Astrocyte (in vitro differentiated cells and primary cell): ENCODE data around the gene KRT9. TPM values are rescaled to one million over a fixed set of nuclear protein-coding genes. Genes with fewer than 3 reads are reported as not detected.

Source experiments
- DNase-seq: peaks from one replicate; pipeline ENCODE4 v3.0.0-alpha.2; 2010; ENCODE audit warnings: low read depth
- FAIRE-seq: peaks from 2 replicates; lab custom pipeline; 2011; peaks lifted over from hg19 to GRCh38; lab: Jason Lieb, UNC
- H2AFZ ChIP-seq: 2 replicates; pipeline ENCODE4 v1.6.0; 2012; ENCODE audit warnings: low read depth, low read length, inconsistent platforms
- H3K27ac ChIP-seq: 2 replicates; pipeline ENCODE4 v1.5.1; 2011; ENCODE audit warnings: low read depth, low read length, inconsistent platforms
- H3K27me3 ChIP-seq: 2 replicates; pipeline ENCODE4 v1.6.0; 2011; ENCODE audit warnings: low read length, inconsistent platforms; ENCODE audit not compliant: insufficient read depth
- H3K36me3 ChIP-seq: 2 replicates; pipeline ENCODE4 v1.5.1; 2011; ENCODE audit warnings: low read length, inconsistent platforms; ENCODE audit not compliant: insufficient read depth
- H3K4me1 ChIP-seq: 2 replicates; pipeline ENCODE4 v1.5.1; 2011; ENCODE audit warnings: low read length, inconsistent platforms; ENCODE audit not compliant: insufficient read depth
- H3K4me2 ChIP-seq: 2 replicates; pipeline ENCODE4 v1.6.0; 2012; ENCODE audit warnings: low read length, inconsistent platforms
- H3K4me3 ChIP-seq: 2 replicates; pipeline ENCODE4 v1.5.1; 2011; ENCODE audit warnings: low read depth, mild to moderate bottlenecking, low read length, inconsistent platforms; ENCODE audit not compliant: insufficient read depth
- H3K79me2 ChIP-seq: 2 replicates; pipeline ENCODE4 v1.6.0; 2012; ENCODE audit warnings: mild to moderate bottlenecking, low read length, inconsistent platforms; ENCODE audit not compliant: insufficient read depth
- H3K9ac ChIP-seq: 2 replicates; pipeline ENCODE4 v1.6.0; 2012; ENCODE audit warnings: mild to moderate bottlenecking, low read length, inconsistent platforms
- H3K9me3 ChIP-seq: 2 replicates; pipeline ENCODE4 v1.5.1; 2012; ENCODE audit warnings: low read depth, mild to moderate bottlenecking, low read length, inconsistent platforms; ENCODE audit not compliant: insufficient read depth
- H4K20me1 ChIP-seq: 2 replicates; pipeline ENCODE4 v1.6.0; 2012; ENCODE audit warnings: low read length, inconsistent platforms; ENCODE audit not compliant: insufficient read depth
- H3K27ac Mint-ChIP-seq: one replicate; pipeline ENCODE4 v1.8.0; 2021; ENCODE audit warnings: mild to moderate bottlenecking, mixed read lengths; ENCODE audit not compliant: unreplicated experiment
- H3K27me3 Mint-ChIP-seq: one replicate; pipeline ENCODE4 v1.8.0; 2021; ENCODE audit warnings: low read depth, mixed read lengths; ENCODE audit not compliant: unreplicated experiment
- H3K36me3 Mint-ChIP-seq: one replicate; pipeline ENCODE4 v1.8.0; 2021; ENCODE audit warnings: low read depth, mixed read lengths; ENCODE audit not compliant: unreplicated experiment
- H3K4me1 Mint-ChIP-seq: one replicate; pipeline ENCODE4 v1.8.0; 2021; ENCODE audit warnings: low read depth, mixed read lengths; ENCODE audit not compliant: unreplicated experiment
- H3K4me3 Mint-ChIP-seq: one replicate; pipeline ENCODE4 v1.8.0; 2021; ENCODE audit warnings: mild to moderate bottlenecking, moderate library complexity, mixed read lengths; ENCODE audit not compliant: unreplicated experiment
- H3K9me3 Mint-ChIP-seq: one replicate; pipeline ENCODE4 v1.8.0; 2021; ENCODE audit warnings: mild to moderate bottlenecking, mixed read lengths; ENCODE audit not compliant: unreplicated experiment
- CTCF ChIP-seq: IDR thresholded peaks from 2 replicates; pipeline ENCODE4 v1.5.1; 2011; ENCODE audit warnings: low read depth, mild to moderate bottlenecking, inconsistent platforms, low read length, moderate library complexity; ENCODE audit not compliant: insufficient read depth
- EZH2 ChIP-seq: IDR thresholded peaks from 2 replicates; pipeline ENCODE4 v1.6.1; 2012; ENCODE audit warnings: mild to moderate bottlenecking, low read length, inconsistent platforms; ENCODE audit not compliant: insufficient read depth
- total RNA-seq: library from RNA; stranded (reverse); gene quantifications from 2 replicates; pipeline ENCODE4 v1.2.1, GENCODE V29; 2021

KRT9 gene
- total RNA-seq, 1 donor from 2014 or later = 0.09 TPM

GRCh38 chr17:41547921-41548843, 23.7 kb downstream of the KRT9 start:
- Mint-ChIP-seq H3K36me3 (no peaks in the 10 kb centered on the region), H3K4me3 (peak overlapping the region; percentile 23), H3K4me1 (peaks cover 25% of the 10 kb centered on the region), H3K27me3 (peaks cover 3% of the 10 kb centered on the region), H3K9me3 (no peaks in the 10 kb centered on the region), H3K27ac (peak overlapping the region; percentile 94)
- FAIRE-seq (peak; percentile 13), DNase-seq (peak; percentile 99)
- TF ChIP-seq EZH2 (no peak), CTCF (no peak)
- Histone ChIP-seq H3K4me1 (peaks cover 40% of the 10 kb centered on the region), H3K9me3 (no peaks in the 10 kb centered on the region), H2AFZ (peak overlapping the region; percentile 82), H3K27ac (peak overlapping the region; percentile 90), H3K79me2 (no peaks in the 10 kb centered on the region), H4K20me1 (no peaks in the 10 kb centered on the region), H3K4me2 (peak overlapping the region; percentile 62), H3K36me3 (no peaks in the 10 kb centered on the region), H3K9ac (peak overlapping the region; percentile 75), H3K4me3 (no peak overlapping the region), H3K27me3 (no peaks in the 10 kb centered on the region)

GRCh38 chr17:41547378-41547841, 24.4 kb downstream of the KRT9 start:
- H3K9ac ChIP-seq = peak overlapping the region; percentile 75
- Mint-ChIP-seq H3K4me1 (peaks cover 25% of the 10 kb centered on the region), H3K4me3 (no peak overlapping the region), H3K27ac (peak overlapping the region; percentile 94), H3K27me3 (peaks cover 3% of the 10 kb centered on the region), H3K9me3 (no peaks in the 10 kb centered on the region), H3K36me3 (no peaks in the 10 kb centered on the region)
- peaks cover 40% of the 10 kb centered on the region for H3K4me1 ChIP-seq
- no peaks in the 10 kb centered on the region for H3K9me3 ChIP-seq
- H3K27ac ChIP-seq = peak overlapping the region; percentile 90
- no peaks in the 10 kb centered on the region for H4K20me1 ChIP-seq
- H3K27me3 ChIP-seq = no peaks in the 10 kb centered on the region
- no peaks in the 10 kb centered on the region for H3K79me2 ChIP-seq
- FAIRE-seq (no peak), DNase-seq (peak; percentile 56)
- no peaks in the 10 kb centered on the region for H3K36me3 ChIP-seq
- no peak for TF ChIP-seq CTCF
- TF ChIP-seq EZH2 = no peak
- H3K4me3 ChIP-seq = no peak overlapping the region
- H3K4me2 ChIP-seq = peak overlapping the region; percentile 44
- peak overlapping the region; percentile 70 for H2AFZ ChIP-seq

GRCh38 chr17:41546819-41547218, 25.0 kb downstream of the KRT9 start:
- H2AFZ ChIP-seq = no peak overlapping the region

More at GRCh38 chr17:41546819-41547218, 25.0 kb downstream of the KRT9 start:
- TF ChIP-seq EZH2 (no peak), CTCF (no peak)
- Mint-ChIP-seq H3K27ac (peak overlapping the region; percentile 94), H3K4me1 (peaks cover 25% of the 10 kb centered on the region), H3K4me3 (no peak overlapping the region), H3K9me3 (no peaks in the 10 kb centered on the region), H3K36me3 (no peaks in the 10 kb centered on the region), H3K27me3 (peaks cover 2% of the 10 kb centered on the region)
- H3K79me2 ChIP-seq = no peaks in the 10 kb centered on the region
- H3K27ac ChIP-seq = peak overlapping the region; percentile 90
- no peaks in the 10 kb centered on the region for H4K20me1 ChIP-seq
- H3K4me2 ChIP-seq = no peak overlapping the region
- H3K4me3 ChIP-seq = no peak overlapping the region
- H3K36me3 ChIP-seq = no peaks in the 10 kb centered on the region
- no peak overlapping the region for H3K9ac ChIP-seq
- no peaks in the 10 kb centered on the region for H3K9me3 ChIP-seq
- H3K4me1 ChIP-seq = peaks cover 39% of the 10 kb centered on the region
- H3K27me3 ChIP-seq = no peaks in the 10 kb centered on the region
- FAIRE-seq (no peak), DNase-seq (no peak)
